CD4-positive, alpha-beta T cell (primary cell): ENCODE measurements around the gene NANOS3. TPM values are rescaled to one million over a fixed set of nuclear protein-coding genes. Genes with fewer than 3 reads are reported as not detected.

Experiments
- ATAC-seq: fragments of 200-7000 bp; cut with Tn5 transposase; one replicate; pipeline ENCODE4 v1.10.0; 2022; ENCODE audit warnings: mild to moderate bottlenecking; ENCODE audit not compliant: poor library complexity
- CTCF ChIA-PET: fragments of 350-600 bp; sonication (Branson Sonifier 250); formaldehyde crosslinking; loops from one replicate; lab custom pipeline; 2021; ENCODE audit warnings: antibody characterized with exemption, inconsistent platforms; lab: Charles Lee
- POLR2A ChIA-PET: fragments of 350-600 bp; sonication (Branson Sonifier 250); formaldehyde crosslinking; loops from one replicate; lab custom pipeline; 2021; ENCODE audit warnings: antibody characterized with exemption, inconsistent platforms; lab: Charles Lee
- DNase-seq, 14 experiments: peaks; one replicate each; pipeline ENCODE4 v3.0.0-alpha.2; 2013 to 2020; ENCODE audit warnings: mixed read lengths in 2 of 14
- H3K27ac ChIP-seq, 2 donors: one replicate each; pipeline versions ENCODE4 v1.5.1 to v1.7.0; 2013; ENCODE audit warnings: low read length in 2 of 2, low read depth in 1 of 2, mild to moderate bottlenecking in 1 of 2
- H3K27me3 ChIP-seq, 2 experiments: 1 replicate in 1 of 2; 2 replicates in 1 of 2; pipeline versions ENCODE4 v1.6.1 to v1.7.0; 2013; ENCODE audit warnings: low read length in 2 of 2, control low read depth in 1 of 2, mild to moderate bottlenecking in 1 of 2, moderate library complexity in 1 of 2; ENCODE audit not compliant: insufficient read depth in 2 of 2, control insufficient read depth in 1 of 2
- H3K36me3 ChIP-seq: one replicate; pipeline ENCODE4 v1.6.1; 2013; ENCODE audit warnings: low read length, control low read depth; ENCODE audit not compliant: insufficient read depth
- H3K4me1 ChIP-seq: one replicate; pipeline ENCODE4 v1.6.1; 2013; ENCODE audit warnings: low read length, control low read depth; ENCODE audit not compliant: insufficient read depth
- H3K4me3 ChIP-seq: one replicate; pipeline ENCODE4 v1.5.1; 2013; ENCODE audit warnings: mild to moderate bottlenecking, low read length, moderate library complexity
- H3K9me3 ChIP-seq, 2 experiments: 1 replicate in 1 of 2; 2 replicates in 1 of 2; pipeline versions ENCODE4 v1.6.1 to v1.7.0; 2013; ENCODE audit warnings: low read length in 2 of 2, mild to moderate bottlenecking in 2 of 2, control low read depth in 1 of 2, moderate library complexity in 1 of 2; ENCODE audit not compliant: control insufficient read depth in 1 of 2, insufficient read depth in 1 of 2
- H3K27ac Mint-ChIP-seq: one replicate; pipeline ENCODE4 v1.8.0; 2020; ENCODE audit warnings: mixed read lengths
- H3K27me3 Mint-ChIP-seq: one replicate; pipeline ENCODE4 v1.8.0; 2021; ENCODE audit warnings: mixed read lengths
- H3K36me3 Mint-ChIP-seq: one replicate; pipeline ENCODE4 v1.8.0; 2021; ENCODE audit warnings: low read depth, mixed read lengths
- H3K4me1 Mint-ChIP-seq: one replicate; pipeline ENCODE4 v1.8.0; 2021; ENCODE audit warnings: low read depth, mixed read lengths
- H3K4me3 Mint-ChIP-seq: one replicate; pipeline ENCODE4 v1.8.0; 2020; ENCODE audit warnings: mild to moderate bottlenecking, mixed read lengths
- H3K9me3 Mint-ChIP-seq: one replicate; pipeline ENCODE4 v1.8.0; 2020; ENCODE audit warnings: mixed read lengths
- CTCF ChIP-seq: fragments of 200-600 bp; IDR thresholded peaks from one replicate; pipeline ENCODE4 v1.8.0; 2022; ENCODE audit warnings: antibody characterized with exemption, mild to moderate bottlenecking
- intact Hi-C, 2 experiments: fragments of 100-400 bp; cut with DNase I in 1 of 2; cut with micrococcal nuclease in 1 of 2; formaldehyde crosslinking; loops; one replicate each; pipeline versions ENCODE4 v1.15.1 to v1.9.0; 2023 to 2025; cut with DNase I, micrococcal nuclease
- total RNA-seq, 174 experiments: library from RNA in 2 of 174; stranded (reverse) in 2 of 174; gene quantifications; one replicate each; pipeline ENCODE4 v1.2.3 and lab custom pipeline; 2021 to 2026

NANOS3 gene
- total RNA-seq, 2 experiments from 2014 or later, result 0.87 TPM; not detected in 1

DNA sequence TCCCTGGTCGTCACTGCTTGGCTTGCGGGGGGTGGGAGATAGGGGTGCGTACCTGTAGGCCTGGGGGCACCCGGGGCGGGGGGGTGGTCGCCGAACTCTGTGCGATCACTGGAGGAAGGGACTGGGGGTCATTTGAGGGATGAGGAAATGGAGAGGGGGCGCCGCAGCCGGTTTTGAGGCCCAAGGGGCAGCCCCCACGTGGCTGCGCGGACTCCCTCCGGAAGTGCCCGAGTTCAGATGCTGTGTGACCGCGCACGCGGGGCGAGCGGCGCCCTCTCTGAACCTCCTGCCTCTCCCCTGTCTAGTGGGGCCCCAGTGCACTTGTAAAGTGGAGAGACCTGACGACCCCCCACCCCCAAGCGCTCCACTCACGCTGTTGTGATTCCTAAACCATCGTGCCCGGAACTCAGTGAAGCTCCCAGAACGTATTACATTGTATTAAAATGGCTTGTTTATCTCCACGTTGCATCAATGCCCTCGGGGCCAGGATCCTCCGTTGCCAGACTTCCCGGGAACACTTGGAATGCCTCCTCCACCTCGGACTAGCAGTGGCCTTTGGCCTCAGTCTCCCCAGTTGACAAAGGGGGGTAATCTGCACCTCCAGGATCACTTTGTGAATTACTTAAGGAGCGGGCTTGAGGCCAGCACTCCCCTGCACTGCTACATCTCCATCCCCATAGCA lies 3.0 kb upstream of the NANOS3 start:
- Histone ChIP-seq H3K36me3 (no peaks in the 10 kb centered on the region), H3K27me3 (peaks cover 3 to 16% of the 10 kb centered on the region in 2 experiments), H3K4me1 (peaks cover 12% of the 10 kb centered on the region), H3K9me3 (no peaks in the 10 kb centered on the region), H3K4me3 (no peak overlapping the region), H3K27ac (no peak overlapping the region)
- TF ChIP-seq CTCF, result no peak
- Mint-ChIP-seq H3K9me3 (no peaks in the 10 kb centered on the region), H3K36me3 (no peaks in the 10 kb centered on the region), H3K27me3 (peaks cover 34% of the 10 kb centered on the region), H3K27ac (no peak overlapping the region), H3K4me3 (peak overlapping the region; percentile 10), H3K4me1 (peaks cover 8% of the 10 kb centered on the region)
- no peak for DNase-seq
- no peak for ATAC-seq
- intact Hi-C loops, result loop anchor here in 1 of 2 experiments (10.0 kb wide), 1 partner anchor 611 kb away; no protein-coding TSS in a partner anchor
- CTCF ChIA-PET, result no interaction called here
- POLR2A ChIA-PET, result no interaction called here

DNA sequence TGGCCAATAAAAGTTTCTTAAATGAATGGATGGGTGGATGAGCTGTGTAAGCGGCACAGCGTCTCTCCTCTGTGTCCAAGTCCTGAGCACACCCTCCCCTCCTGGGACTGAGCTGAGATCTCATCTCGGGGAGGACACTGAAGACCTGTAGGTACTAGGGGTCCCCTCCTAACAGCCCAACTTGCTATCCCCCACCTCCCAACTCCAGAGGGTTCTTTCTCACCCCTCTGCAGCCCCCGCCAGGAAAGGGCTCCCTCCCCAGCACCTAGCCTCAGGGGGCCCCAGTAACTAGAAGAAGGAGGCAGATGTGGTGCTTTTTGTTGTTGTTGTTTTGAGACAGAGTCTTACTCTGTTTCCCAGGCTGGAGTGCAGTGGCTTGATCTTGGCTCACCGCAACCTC lies 1.1 kb upstream of the NANOS3 start:
- no peak for DNase-seq
- intact Hi-C loops, result loop anchor here in 1 of 2 experiments (10.0 kb wide), 1 partner anchor 609 kb away; no protein-coding TSS in a partner anchor
- H3K27ac Mint-ChIP-seq, result no peak overlapping the region
- Histone ChIP-seq H3K4me3 (no peak overlapping the region), H3K9me3 (no peaks in the 10 kb centered on the region), H3K27me3 (peaks cover 3 to 12% of the 10 kb centered on the region in 2 experiments), H3K27ac (no peak overlapping the region), H3K36me3 (no peaks in the 10 kb centered on the region), H3K4me1 (peaks cover 26% of the 10 kb centered on the region)
- peaks cover 24% of the 10 kb centered on the region for H3K27me3 Mint-ChIP-seq
- no peak for ATAC-seq
- no peak overlapping the region for H3K4me3 Mint-ChIP-seq
- H3K36me3 Mint-ChIP-seq, result no peaks in the 10 kb centered on the region
- no peak for TF ChIP-seq CTCF
- POLR2A ChIA-PET, result no interaction called here
- no peaks in the 10 kb centered on the region for H3K9me3 Mint-ChIP-seq
- peaks cover 19% of the 10 kb centered on the region for H3K4me1 Mint-ChIP-seq
- CTCF ChIA-PET, result interaction anchor here (0.6 kb wide), 1 partner anchor 150 kb away, joined by 3 read pairs; no protein-coding TSS in a partner anchor

DNA sequence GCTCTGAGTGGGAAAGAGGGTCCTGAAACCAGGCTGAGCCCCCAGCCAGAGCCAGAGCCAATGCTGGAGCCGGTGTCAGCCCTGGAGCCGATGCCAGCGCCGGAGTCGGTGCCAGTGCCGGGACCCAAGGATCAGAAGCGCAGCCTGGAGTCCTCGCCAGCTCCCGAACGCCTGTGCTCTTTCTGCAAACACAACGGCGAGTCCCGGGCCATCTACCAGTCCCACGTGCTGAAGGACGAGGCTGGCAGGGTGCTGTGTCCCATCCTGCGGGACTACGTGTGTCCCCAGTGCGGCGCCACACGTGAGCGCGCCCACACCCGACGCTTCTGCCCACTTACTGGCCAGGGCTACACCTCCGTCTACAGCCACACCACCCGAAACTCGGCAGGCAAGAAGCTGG lies 369 bp downstream of the NANOS3 start:
- no peak overlapping the region for H3K4me3 Mint-ChIP-seq
- ATAC-seq (no peak), DNase-seq (no peak)
- POLR2A ChIA-PET, result no interaction called here
- Histone ChIP-seq H3K27ac (no peak overlapping the region), H3K4me1 (peaks cover 41% of the 10 kb centered on the region), H3K9me3 (no peaks in the 10 kb centered on the region), H3K36me3 (no peaks in the 10 kb centered on the region), H3K27me3 (peaks cover 2 to 10% of the 10 kb centered on the region in 2 experiments), H3K4me3 (no peak overlapping the region)
- intact Hi-C loops, result loop anchor here in 1 of 2 experiments (10.0 kb wide), 1 partner anchor 607 kb away; no protein-coding TSS in a partner anchor
- CTCF ChIA-PET, result interaction anchor here (0.7 to 1.1 kb wide), 2 partner anchors 196 to 259 kb away, joined by 3 read pairs; partner anchors contain the start of gene ASF1B
- no peaks in the 10 kb centered on the region for H3K9me3 Mint-ChIP-seq
- H3K27ac Mint-ChIP-seq, result no peak overlapping the region
- H3K36me3 Mint-ChIP-seq, result no peaks in the 10 kb centered on the region
- H3K4me1 Mint-ChIP-seq, result peaks cover 33% of the 10 kb centered on the region
- H3K27me3 Mint-ChIP-seq, result peaks cover 18% of the 10 kb centered on the region
- TF ChIP-seq CTCF, result no peak
